Measurements from ENCODE around the gene CTU1.

The CTU1 gene

DNA sequence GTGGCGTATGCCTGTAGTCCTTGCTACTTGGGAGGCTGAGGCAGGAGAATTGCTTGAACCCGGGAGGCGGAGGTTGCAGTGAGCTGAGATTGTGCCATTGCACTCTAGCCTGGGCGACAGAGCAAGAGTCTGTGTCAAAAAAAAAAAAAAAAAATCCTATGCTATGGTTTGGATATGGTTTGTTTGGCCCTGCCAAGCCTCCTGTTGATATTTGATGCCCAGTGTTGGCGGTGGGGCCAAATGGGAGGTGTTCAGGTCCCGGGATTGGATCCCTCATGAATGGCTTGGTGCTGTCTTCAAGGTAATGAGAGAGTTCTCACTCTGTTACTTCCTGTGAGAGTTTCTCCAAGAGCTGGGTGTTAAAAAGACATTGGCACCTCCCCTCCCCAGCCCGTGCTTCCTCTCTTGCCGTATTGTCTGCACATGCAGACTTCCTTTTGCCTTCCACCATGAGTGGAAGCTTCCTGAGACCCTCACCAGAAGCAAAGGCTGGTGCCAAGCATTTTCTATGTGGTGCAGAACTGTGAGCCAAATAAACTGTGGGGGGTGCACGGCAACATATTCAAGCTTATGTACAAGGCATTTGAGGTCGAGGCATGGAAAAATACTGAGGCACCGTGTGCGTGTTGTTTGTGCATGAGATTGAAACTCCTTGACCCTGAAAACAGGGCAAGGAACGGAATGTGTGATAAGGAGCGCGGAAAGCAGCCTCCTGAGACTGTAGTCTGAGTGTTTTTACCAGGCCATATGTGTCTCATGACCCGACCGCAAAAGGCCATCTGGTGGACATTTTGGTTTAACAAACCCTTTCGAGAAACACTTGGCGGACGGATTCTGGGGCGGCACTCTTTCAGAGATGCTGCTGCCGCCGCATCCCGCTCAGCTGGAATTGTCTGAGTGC lies 23.8 kb upstream of the CTU1 start:
- DNase-seq (ENCODE audit: low spot score), result no peak

GRCh38 chr19:51129716-51130115 lies 21.5 kb upstream of the CTU1 start:
- no peak for DNase-seq (ENCODE audit: low spot score)

DNA sequence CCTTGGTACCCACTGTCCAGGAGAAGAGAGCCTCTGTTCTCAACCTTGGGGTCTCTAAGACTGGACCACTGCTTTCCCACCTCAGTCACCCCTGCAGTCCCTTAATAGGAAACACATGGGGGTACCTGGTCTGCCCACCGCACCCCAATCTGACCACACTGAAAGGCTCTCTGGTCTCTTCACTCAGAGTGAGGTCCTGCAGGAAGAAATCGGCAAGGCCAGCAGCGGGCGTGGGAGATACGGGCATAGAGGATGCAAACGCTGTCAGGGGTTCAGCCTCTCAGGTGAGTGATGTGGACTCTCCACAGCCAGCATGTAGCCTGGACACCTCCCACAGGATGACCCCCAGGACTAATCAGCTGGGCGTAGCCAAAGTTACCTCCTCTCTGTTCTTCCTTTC lies 20.0 kb upstream of the CTU1 start:
- DNase-seq (ENCODE audit: low spot score), result no peak

DNA sequence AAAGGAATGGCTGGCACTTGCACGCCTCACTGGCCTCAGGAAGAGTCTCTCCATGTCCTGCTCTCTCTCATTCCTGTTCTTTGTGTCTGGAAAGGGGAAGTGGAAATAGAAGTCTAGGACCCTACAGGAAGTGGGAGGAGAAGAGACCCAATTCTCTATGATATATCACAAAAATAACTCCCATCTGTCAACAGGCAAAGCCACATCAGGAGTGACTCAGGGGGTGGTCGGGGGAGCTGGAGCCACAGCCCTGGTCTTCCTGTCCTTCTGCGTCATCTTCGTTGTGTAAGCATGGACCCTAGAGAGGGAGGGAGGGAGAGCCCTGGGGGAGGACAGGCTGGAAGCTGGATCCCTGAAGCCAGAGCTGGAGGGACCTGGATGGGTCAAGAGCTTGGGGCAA lies 19.5 kb upstream of the CTU1 start:
- no peak for DNase-seq (ENCODE audit: low spot score)

- DNase-seq (ENCODE audit: low spot score), result no peak
These were observed 18.8 kb upstream of the CTU1 start for GRCh38 chr19:51127032-51127431.

DNA sequence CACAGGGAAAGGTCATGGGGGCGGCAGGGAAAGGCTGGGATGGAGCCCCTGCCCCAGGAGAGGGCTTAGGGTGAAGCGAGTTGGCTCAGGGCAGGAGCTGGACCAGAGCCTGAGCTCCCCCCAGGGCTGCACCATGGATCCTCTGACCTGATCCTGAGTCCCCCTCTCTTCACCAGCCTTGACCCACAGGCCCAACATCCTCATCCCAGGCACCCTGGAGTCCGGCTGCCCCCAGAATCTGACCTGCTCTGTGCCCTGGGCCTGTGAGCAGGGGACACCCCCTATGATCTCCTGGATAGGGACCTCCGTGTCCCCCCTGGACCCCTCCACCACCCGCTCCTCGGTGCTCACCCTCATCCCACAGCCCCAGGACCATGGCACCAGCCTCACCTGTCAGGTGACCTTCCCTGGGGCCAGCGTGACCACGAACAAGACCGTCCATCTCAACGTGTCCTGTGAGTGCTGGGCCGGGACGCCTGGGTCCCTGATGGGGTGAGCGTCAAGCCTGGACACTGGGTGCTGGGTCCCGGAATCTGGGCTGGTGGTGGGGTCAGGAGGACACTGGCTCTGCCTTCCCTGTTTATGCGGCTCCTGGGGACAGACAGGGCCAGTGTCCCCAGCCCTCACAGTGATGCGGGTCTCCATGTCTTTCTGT lies 17.3 kb upstream of the CTU1 start:
- no peak for DNase-seq (ENCODE audit: low spot score)

DNA sequence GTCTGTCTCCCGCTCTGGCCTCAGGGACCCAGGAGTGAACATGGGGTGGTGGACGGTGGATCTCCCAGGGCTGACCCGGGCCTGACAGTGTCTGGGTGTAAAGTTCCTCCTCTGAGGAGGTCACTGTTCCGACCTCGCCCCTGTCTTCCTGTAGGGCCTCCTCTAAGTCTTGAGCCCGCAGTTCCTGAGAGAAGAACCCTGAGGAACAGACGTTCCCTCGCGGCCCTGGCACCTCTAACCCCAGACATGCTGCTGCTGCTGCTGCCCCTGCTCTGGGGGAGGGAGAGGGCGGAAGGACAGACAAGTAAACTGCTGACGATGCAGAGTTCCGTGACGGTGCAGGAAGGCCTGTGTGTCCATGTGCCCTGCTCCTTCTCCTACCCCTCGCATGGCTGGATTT lies 16.5 kb upstream of the CTU1 start, which contains the start of gene SIGLEC9:
Gene SIGLEC9 (plus strand): TSS at position 178 of the 400 bp plus-strand sequence. CDS start 69 bp downstream, at position 247.
- DNase-seq (ENCODE audit: low spot score), result no peak

- no peak for DNase-seq (ENCODE audit: low spot score)
These were observed 16.0 kb upstream of the CTU1 start for GRCh38 chr19:51124216-51124615.

DNA sequence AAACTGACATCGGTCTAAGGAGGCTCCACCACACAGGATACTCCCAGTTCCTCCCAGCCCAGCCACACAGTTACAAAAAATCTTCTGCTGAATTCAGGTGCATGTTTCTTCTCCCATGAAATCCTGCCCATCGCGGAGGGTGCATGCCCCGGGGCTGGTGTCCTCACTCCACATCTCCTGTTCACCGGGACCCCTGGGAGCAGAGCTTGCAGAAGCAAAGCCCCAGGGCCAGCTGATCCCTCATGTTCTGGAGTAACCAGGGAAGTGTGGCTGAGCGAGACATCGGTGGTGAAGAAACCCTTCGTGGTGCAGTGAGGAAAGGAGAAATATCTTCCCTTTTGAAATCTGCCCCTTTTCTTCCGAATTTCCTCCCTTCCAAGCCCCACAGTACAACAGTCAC lies 15.6 kb upstream of the CTU1 start:
- no peak for DNase-seq (ENCODE audit: low spot score)

DNA sequence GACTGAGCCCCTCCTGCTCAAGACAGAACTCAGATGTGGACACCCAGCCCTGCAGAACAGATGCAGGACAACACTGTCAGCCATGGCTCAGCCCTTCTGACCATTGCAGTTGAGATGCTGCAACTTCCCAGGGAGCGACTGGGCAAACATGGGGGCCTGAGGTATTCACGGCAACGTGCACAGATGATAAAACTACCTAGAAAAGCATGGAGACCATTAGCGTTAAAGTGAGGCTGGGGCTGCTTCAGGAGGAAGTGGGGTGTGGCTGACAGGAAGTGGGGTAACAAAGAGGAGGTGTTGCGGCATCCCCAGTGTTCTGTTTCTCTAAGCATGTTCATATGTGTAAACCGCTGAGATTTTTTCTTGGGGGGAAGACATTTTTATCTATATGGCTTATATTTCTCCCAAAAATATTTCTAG lies 15.2 kb upstream of the CTU1 start:
- no peak for DNase-seq (ENCODE audit: low spot score)

DNA sequence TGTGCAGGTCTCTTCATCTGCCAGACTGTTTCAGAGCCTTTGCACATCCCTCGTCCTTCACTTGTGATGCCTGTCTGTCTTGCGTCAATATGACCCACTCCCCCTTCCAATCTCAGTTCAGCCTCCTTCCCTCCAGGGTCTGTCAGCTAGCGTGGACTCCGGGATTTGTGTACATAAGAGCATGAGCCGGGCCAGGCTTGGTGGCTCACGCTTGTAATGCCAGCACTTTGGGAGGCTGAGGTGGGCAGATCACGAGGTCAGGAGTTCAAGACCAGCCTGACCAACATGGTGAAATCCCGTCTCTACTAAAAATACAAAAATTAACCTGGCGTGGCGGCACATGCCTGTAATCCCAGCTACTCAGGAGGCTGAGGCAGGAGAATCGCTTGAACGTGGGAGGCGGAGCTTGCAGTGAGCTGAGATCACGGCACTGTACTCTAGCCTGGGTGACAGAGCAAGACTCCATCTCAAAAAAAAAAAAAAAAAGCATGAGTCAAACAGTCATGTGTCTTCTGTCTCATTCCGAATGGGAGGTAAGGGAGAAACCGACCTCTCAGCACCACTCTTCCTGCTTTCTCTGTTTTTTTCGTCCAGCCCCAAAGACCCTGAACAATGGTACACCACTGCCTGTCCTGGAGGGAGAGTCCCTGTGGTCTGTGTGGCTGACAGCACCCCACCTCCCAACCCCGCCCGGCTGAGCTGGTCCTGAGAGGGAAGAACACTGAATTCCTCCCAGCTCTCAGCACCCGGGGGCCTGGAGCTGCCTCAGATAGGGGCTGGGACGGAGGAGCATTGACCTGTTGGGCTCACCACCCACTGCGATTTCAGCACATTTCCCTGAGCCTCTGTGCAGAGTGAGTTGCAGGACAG lies 14.1 kb upstream of the CTU1 start:
- no peak for DNase-seq (ENCODE audit: low spot score)

GRCh38 chr19:51121257-51121656 lies 13.0 kb upstream of the CTU1 start:
- no peak for DNase-seq (ENCODE audit: low spot score)

- DNase-seq (ENCODE audit: low spot score), result no peak
These were observed 12.0 kb upstream of the CTU1 start for GRCh38 chr19:51120160-51120559.

DNA sequence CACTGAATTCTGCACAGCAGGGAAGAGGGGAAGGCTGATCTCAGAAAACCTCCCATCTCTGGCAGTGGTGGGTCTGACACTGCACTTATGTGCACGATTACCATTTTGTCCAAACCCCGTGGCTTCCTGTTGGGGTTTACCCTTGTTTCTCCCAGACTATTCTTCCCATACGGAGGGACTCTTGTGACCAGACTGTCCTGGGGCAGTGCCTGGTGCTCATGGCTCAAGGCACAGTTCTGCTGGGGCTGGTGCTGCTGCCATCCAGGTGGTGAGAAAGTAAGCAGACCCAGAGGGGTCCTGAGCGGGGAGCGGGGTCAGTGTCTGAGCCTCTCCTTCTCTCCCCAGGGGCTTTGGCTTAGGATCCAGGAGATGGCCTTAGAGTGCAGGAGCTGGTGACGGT lies 11.4 kb upstream of the CTU1 start:
- DNase-seq (ENCODE audit: low spot score), result no peak

GRCh38 chr19:51119101-51119500 lies 10.9 kb upstream of the CTU1 start:
- DNase-seq (ENCODE audit: low spot score), result no peak

- DNase-seq (ENCODE audit: low spot score), result no peak
These were observed 8.6 kb upstream of the CTU1 start for GRCh38 chr19:51116736-51117286.

GRCh38 chr19:51114087-51114729 lies 6.0 kb upstream of the CTU1 start:
- no peak for DNase-seq (ENCODE audit: low spot score)

DNA sequence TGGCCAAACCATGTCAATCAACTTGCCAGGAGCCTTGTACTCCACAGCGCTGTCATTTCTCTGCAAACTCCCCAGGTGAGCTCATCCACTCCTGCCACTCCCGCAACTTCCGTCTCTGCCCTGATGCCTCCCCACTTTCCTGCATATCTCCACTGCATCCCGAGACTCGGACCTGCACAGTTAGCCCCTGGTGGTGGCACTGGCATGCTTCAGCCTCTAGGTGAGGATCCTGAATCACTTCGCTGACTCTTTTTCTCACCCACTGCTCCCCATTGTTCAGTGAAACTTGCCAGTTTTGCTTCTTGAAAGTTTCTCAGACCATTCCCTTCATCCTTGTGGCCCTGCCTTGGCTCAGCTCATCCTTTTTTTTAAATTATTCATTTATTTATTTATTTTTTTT lies 3.4 kb upstream of the CTU1 start:
- DNase-seq (ENCODE audit: low spot score), result no peak

DNA sequence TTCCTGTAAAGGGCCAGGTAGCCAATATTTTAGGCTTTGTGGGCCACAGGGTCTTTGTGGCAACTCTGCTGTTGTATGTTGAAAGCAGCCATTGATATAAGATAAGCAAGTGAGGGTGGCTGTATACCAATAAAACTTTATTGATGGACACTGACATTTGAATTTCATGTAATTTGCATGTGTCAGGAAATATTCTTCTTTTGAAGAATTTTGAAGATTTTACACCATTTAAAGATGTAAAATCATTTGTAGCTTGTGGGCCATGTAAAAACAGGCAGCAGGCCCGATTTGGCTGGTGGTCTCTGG lies 2.4 kb upstream of the CTU1 start:
- no peak for DNase-seq (ENCODE audit: low spot score)

DNA sequence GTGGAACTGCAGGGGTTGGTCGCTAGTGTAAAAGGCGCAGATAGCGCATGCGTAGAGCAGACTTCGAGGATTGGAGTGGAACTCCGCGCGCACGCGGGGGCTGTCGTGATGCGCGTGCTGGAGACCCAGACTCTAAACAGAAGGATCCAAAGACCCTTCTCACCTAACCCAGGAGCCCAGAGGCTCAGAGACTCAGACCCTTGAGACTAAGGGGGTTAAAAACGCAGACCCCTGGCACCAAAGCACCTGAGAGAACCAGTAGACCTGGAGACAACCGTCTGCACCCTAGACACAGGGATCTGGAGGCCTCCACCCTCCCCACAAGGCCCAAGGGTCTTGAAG lies 567 bp upstream of the CTU1 start:
- DNase-seq (ENCODE audit: low spot score), result no peak

DNA sequence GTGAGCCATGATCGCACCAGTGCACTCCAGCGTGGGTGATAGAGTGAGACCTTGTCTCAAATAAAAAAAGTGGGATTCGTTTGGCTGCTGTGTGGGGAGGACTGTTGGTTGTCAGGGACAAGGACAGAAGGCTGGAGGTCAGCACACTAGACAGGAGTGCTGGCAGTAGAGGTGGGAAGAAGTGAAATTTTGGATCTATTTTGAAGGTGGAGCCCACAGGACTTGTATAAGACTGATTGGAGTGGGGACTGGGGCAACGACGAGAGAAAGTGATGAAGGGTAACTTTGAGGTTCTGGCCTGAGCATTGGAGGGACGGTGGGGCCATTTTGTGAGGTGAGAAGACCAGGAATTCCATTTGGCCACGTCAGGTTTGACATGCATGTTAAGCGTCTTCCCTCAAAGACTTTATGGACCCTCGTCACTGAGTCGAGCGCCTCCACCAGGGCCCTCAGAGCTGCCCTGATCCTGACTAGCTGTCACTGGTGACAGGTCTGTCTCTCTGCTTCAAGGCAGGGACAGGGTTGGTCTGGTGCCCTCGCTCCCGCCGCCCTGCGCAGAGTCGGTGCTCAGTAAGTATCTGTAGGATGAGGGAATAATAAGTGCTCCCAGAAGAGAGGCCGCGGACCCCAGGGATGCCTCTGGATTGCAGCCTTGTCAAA lies 673 bp downstream of the CTU1 start:
- no peak for DNase-seq (ENCODE audit: low spot score)
